H1 (cell line): ENCODE results near the gene HK2.

Experiments
- ATF2 ChIP-seq: IDR thresholded peaks from 2 replicates; pipeline ENCODE4 v1.6.1; 2012; ENCODE audit warnings: low read length, inconsistent platforms
- CEBPB ChIP-seq: IDR thresholded peaks from 2 replicates; pipeline ENCODE4 v1.6.1; 2012; ENCODE audit warnings: low read depth, low read length
- CHD2 ChIP-seq: IDR thresholded peaks from 2 replicates; pipeline ENCODE4 v1.6.1; 2012; ENCODE audit warnings: low read length, improper control_type of control experiment
- EP300 ChIP-seq, 2 experiments: IDR thresholded peaks; 1 replicate in 1 of 2; 2 replicates in 1 of 2; pipeline ENCODE4 v1.6.1; 2011 to 2012; ENCODE audit warnings: low read depth in 2 of 2, low read length in 2 of 2, mild to moderate bottlenecking in 2 of 2, borderline replicate concordance in 1 of 2, inconsistent platforms in 1 of 2, moderate library complexity in 1 of 2
- EZH2 ChIP-seq: fragments of 200-600 bp; sonication (generic); IDR thresholded peaks from 2 replicates; pipeline ENCODE4 v1.7.1; 2012; ENCODE audit warnings: low read depth, mild to moderate bottlenecking, moderate library complexity, low read length, inconsistent platforms; ENCODE audit not compliant: severe bottlenecking
- HDAC2 ChIP-seq, 2 experiments: fragments of 300-600 bp in 1 of 2; sonication (generic) in 1 of 2; IDR thresholded peaks; 2 replicates each; pipeline ENCODE4 v1.6.1; 2011 to 2012; ENCODE audit warnings: low read depth in 2 of 2, low read length in 2 of 2, mild to moderate bottlenecking in 2 of 2, moderate library complexity in 2 of 2, borderline replicate concordance in 1 of 2, inconsistent platforms in 1 of 2
- KDM1A ChIP-seq: fragments of 200-600, 300-600 bp; sonication (generic); IDR thresholded peaks from 2 replicates; pipeline ENCODE4 v1.7.1; 2016; ENCODE audit warnings: mild to moderate bottlenecking, low read length, borderline replicate concordance
- NRF1 ChIP-seq: IDR thresholded peaks from 2 replicates; pipeline ENCODE4 v1.6.1; 2011; ENCODE audit warnings: mild to moderate bottlenecking, low read depth, low read length, improper control_type of control experiment
- POLR2A ChIP-seq, 2 experiments: IDR thresholded peaks; 1 replicate in 1 of 2; 2 replicates in 1 of 2; pipeline ENCODE4 v1.6.1; 2011; ENCODE audit warnings: low read depth in 2 of 2, low read length in 2 of 2, mild to moderate bottlenecking in 2 of 2; ENCODE audit errors: control extremely low read depth in 1 of 2
- SRF ChIP-seq: IDR thresholded peaks from 2 replicates; pipeline ENCODE4 v1.6.1; 2011; ENCODE audit warnings: mild to moderate bottlenecking, low read depth, low read length, moderate library complexity
- SUZ12 ChIP-seq: fragments of 200-600 bp; sonication (generic); IDR thresholded peaks from 2 replicates; pipeline ENCODE4 v1.6.1; 2012; ENCODE audit warnings: mild to moderate bottlenecking, inconsistent platforms, low read length, moderate library complexity, mixed read lengths
- TAF1 ChIP-seq: IDR thresholded peaks from 2 replicates; pipeline ENCODE4 v1.6.1; 2011; ENCODE audit warnings: mild to moderate bottlenecking, low read depth, low read length
- TF ChIP-seq, protein P1 (sequence below), 3 experiments: IDR thresholded peaks; 1 replicate in 2 of 3; 2 replicates in 1 of 3; pipeline versions ENCODE4 v1.5.1 to v1.6.1; 2011; ENCODE audit warnings: low read length in 3 of 3, mild to moderate bottlenecking in 3 of 3, inconsistent platforms in 2 of 3, low read depth in 1 of 3, moderate library complexity in 1 of 3; ENCODE audit not compliant: insufficient read depth in 1 of 3; ENCODE audit errors: control extremely low read depth in 1 of 3

GRCh38 chr2:74863802-74864248 lies 29.9 kb downstream of the HK2 start:
- no peak for TF ChIP-seq EP300 (IDR thresholded peaks at IDR 0.05; ENCODE audit: borderline replicate concordance in 1 of 2, low read depth in 2 of 2, low read length in 2 of 2)
- TF ChIP-seq TAF1, result no peak
- no peak for TF ChIP-seq KDM1A
- TF ChIP-seq, protein P1, sequence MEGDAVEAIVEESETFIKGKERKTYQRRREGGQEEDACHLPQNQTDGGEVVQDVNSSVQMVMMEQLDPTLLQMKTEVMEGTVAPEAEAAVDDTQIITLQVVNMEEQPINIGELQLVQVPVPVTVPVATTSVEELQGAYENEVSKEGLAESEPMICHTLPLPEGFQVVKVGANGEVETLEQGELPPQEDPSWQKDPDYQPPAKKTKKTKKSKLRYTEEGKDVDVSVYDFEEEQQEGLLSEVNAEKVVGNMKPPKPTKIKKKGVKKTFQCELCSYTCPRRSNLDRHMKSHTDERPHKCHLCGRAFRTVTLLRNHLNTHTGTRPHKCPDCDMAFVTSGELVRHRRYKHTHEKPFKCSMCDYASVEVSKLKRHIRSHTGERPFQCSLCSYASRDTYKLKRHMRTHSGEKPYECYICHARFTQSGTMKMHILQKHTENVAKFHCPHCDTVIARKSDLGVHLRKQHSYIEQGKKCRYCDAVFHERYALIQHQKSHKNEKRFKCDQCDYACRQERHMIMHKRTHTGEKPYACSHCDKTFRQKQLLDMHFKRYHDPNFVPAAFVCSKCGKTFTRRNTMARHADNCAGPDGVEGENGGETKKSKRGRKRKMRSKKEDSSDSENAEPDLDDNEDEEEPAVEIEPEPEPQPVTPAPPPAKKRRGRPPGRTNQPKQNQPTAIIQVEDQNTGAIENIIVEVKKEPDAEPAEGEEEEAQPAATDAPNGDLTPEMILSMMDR (IDR thresholded peaks at IDR 0.05; ENCODE audit: control extremely low read depth in 1 of 3, insufficient read depth in 1 of 3, low read depth in 1 of 3, low read length in 3 of 3), result no peak
- no peak for TF ChIP-seq POLR2A (IDR thresholded peaks at IDR 0.05; ENCODE audit: control extremely low read depth in 1 of 2, low read depth in 2 of 2, low read length in 2 of 2)
- TF ChIP-seq SRF, result no peak
- no peak for TF ChIP-seq EZH2
- no peak for TF ChIP-seq SUZ12
- no peak for TF ChIP-seq ATF2
- no peak for TF ChIP-seq NRF1
- TF ChIP-seq HDAC2 (IDR thresholded peaks at IDR 0.05; ENCODE audit: borderline replicate concordance in 1 of 2, low read depth in 2 of 2, low read length in 2 of 2), result no peak
- TF ChIP-seq CEBPB, result no peak
- no peak for TF ChIP-seq CHD2
